ENCODE results near the gene PHF21A. TPM values are rescaled to one million over a fixed set of nuclear protein-coding genes. Genes with fewer than 3 reads are reported as not detected.

Gene PHF21A
- total and polyA plus RNA-seq, 2 donors (not counting 3 experiments of a cell fraction or from before 2014, with no cell fraction given), result 14.1 to 30.5 TPM

DNA sequence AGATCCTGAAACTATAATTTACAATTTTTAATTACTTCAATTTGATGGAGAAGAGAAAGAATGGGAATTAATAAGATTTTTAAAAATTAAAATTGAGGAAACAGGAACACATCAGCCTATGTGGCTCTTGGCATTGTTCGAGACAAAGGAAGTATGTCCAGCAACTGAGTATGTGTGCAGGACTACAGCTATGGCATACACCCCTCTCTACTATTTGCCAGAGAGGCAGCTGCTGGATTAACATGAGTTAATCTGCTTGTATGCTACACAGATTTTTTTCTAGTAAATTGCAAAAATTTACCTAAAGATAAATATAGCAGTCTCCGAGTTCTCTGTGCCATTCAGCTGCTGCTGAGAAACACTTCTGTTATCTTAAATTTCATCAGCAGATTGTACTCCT lies 70.6 kb downstream of the PHF21A start:
- Histone ChIP-seq H3K36me3 (ENCODE audit: control insufficient read depth in 2 of 2, extremely low read depth in 1 of 2, insufficient read depth in 2 of 2, low read length in 2 of 2) (no peaks in the 10 kb centered on the region), H3K27me3 (ENCODE audit: control insufficient read depth in 2 of 2, insufficient read depth in 2 of 2, low read length in 2 of 2) (no peaks in the 10 kb centered on the region), H3K9me1 (replicated peaks; ENCODE audit: control insufficient read depth, extremely low read depth, insufficient read depth, low read length) (peaks cover 5% of the 10 kb centered on the region), H3K4me2 (ENCODE audit: insufficient read depth, low read length) (no peak overlapping the region), H3K9me3 (replicated peaks; ENCODE audit: control insufficient read depth, insufficient read depth, low read length) (no peaks in the 10 kb centered on the region), H3K27ac (ENCODE audit: insufficient read depth, low read depth, low read length) (no peak overlapping the region), H3K4me1 (ENCODE audit: control insufficient read depth, extremely low read depth, insufficient read depth, low read length) (no peaks in the 10 kb centered on the region), H3K4me3 (replicated peaks in 1 of 3; ENCODE audit: insufficient read depth in 1 of 3, low read depth in 1 of 3, low read length in 3 of 3) (no peak overlapping the region), H2AFZ (ENCODE audit: low read depth, low read length) (no peak overlapping the region), H4K20me1 (replicated peaks; ENCODE audit: control insufficient read depth, extremely low read depth, insufficient read depth, low read length) (peaks cover 5% of the 10 kb centered on the region), H3K9ac (replicated peaks; ENCODE audit: extremely low read depth, insufficient read depth, low read length) (no peak overlapping the region), H3K79me2 (ENCODE audit: control insufficient read depth, insufficient read depth, low read length) (no peaks in the 10 kb centered on the region)
- no peak for TF ChIP-seq JUN (IDR thresholded peaks at IDR 0.05; ENCODE audit: borderline replicate concordance, insufficient read depth, insufficient read length, low read depth)
- TF ChIP-seq MYC (IDR thresholded peaks at IDR 0.05; ENCODE audit: low read depth, low read length), result no peak
- no peak for TF ChIP-seq CTCF (IDR thresholded peaks at IDR 0.05; ENCODE audit: extremely low read depth in 1 of 2, insufficient read depth in 1 of 2, low read depth in 1 of 2, low read length in 2 of 2)
- TF ChIP-seq EZH2 (IDR thresholded peaks at IDR 0.05; ENCODE audit: borderline replicate concordance, low read depth, low read length, severe bottlenecking), result no peak
- TF ChIP-seq, protein P1, sequence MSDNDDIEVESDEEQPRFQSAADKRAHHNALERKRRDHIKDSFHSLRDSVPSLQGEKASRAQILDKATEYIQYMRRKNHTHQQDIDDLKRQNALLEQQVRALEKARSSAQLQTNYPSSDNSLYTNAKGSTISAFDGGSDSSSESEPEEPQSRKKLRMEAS (IDR thresholded peaks at IDR 0.05; ENCODE audit: insufficient read depth, insufficient read length), result no peak
- no peak for TF ChIP-seq POLR2AphosphoS5 (IDR thresholded peaks at IDR 0.05; ENCODE audit: insufficient read depth, low read depth, low read length)
- no peak for TF ChIP-seq FOS (IDR thresholded peaks at IDR 0.05; ENCODE audit: borderline replicate concordance, insufficient read depth, low read length)
- no peak for TF ChIP-seq GATA2 (IDR thresholded peaks at IDR 0.05; ENCODE audit: insufficient read depth, insufficient read length, low read depth, low read length)
- no peak for TF ChIP-seq POLR2A (IDR thresholded peaks at IDR 0.05; ENCODE audit: low read depth, low read length)
- intact Hi-C loops (cut with micrococcal nuclease) (no loop called here), dilution Hi-C loops (cut with MboI; ENCODE audit: extremely low pct_ligation_motif_present, low sequenced_read_pairs) (no loop called here)
- POLR2A ChIA-PET, result no interaction called here
- BruUV-seq (replicated peaks), result no TSS peak
- DNase-seq (ENCODE audit: low read depth, low spot score) (no peak), FAIRE-seq (no peak)
- CTCF ChIA-PET, result interaction anchor here (2.0 to 2.1 kb wide), 2 partner anchors 10 to 25 kb away, joined by 5 to 8 read pairs; no protein-coding TSS in a partner anchor

Measured in endothelial cell of umbilical vein (primary cell).